ENCODE results near the gene ERC1.

The ERC1 gene

DNA sequence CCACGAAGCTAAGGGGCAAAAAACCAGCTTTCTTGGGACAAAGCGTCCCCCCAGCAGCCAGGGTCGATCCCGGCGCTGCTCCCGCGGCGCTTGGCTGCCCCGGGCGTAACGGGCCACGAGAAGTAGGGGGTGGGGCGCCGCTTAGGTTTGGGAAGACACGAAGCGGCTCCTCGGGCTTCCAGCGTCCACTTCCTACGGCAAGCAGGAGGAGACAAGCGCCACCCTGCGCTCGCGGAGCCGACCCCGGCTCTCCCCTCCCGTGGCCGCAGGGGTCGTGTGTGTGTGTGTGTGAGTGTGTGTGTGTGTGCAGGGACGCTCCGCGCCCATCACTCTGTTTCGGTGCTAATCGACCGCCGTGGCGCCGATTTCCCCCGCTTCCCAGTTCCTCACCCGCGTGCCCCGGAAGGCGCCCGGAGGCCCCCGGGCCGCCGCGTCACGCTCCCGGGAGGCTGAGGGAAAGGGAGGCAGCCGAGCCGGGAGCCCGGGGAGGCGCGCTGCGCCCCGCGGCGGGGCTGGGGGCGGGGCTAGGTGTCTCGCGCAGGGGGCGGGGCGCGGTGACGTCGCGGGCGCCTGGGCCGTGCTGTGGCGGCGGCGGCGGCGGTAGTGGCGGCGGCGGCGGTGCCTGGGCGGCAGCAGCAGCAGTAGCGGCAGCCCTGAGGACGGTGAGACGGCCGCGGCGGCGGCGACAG is at the start of gene ERC1:
Gene ERC1, plus strand, starts transcription at position 563 of the 689 bp plus-strand sequence. CDS start 36,681 bp downstream, outside the sequence.
- H3K9ac ChIP-seq (ENCODE audit: low read length): peak within 1 kb of the TSS; percentile 76
- H3K4me1 ChIP-seq (ENCODE audit: control insufficient read depth, low read depth, low read length): peaks cover 8% of the 10 kb centered on the region
- no peaks in the 10 kb centered on the region for H3K36me3 ChIP-seq (ENCODE audit: control insufficient read depth, low read depth, low read length)
- H3K27ac ChIP-seq (ENCODE audit: low read length): no peak within 1 kb of the TSS
- H3K9me3 ChIP-seq (ENCODE audit: control insufficient read depth, low read depth, low read length): no peaks in the 10 kb centered on the region
- peak within 1 kb of the TSS; percentile 82 for H3K4me3 ChIP-seq (ENCODE audit: low read length)
- peaks cover 26% of the 10 kb centered on the region for H3K27me3 ChIP-seq (ENCODE audit: control insufficient read depth, insufficient read depth, low read length)

GRCh38 chr12:943051-943450 is 48.0 kb upstream of the ERC1 start:
- peaks cover 11% of the 10 kb centered on the region for H3K36me3 ChIP-seq (ENCODE audit: control insufficient read depth, low read depth, low read length)
- no peak overlapping the region for H3K27ac ChIP-seq (ENCODE audit: low read length)
- H3K9ac ChIP-seq (ENCODE audit: low read length): no peak overlapping the region
- no peaks in the 10 kb centered on the region for H3K4me1 ChIP-seq (ENCODE audit: control insufficient read depth, low read depth, low read length)
- no peaks in the 10 kb centered on the region for H3K27me3 ChIP-seq (ENCODE audit: control insufficient read depth, insufficient read depth, low read length)
- H3K9me3 ChIP-seq (ENCODE audit: control insufficient read depth, low read depth, low read length): no peaks in the 10 kb centered on the region
- H3K4me3 ChIP-seq (ENCODE audit: low read length): no peak overlapping the region

GRCh38 chr12:944211-944610 is 46.8 kb upstream of the ERC1 start:
- Histone ChIP-seq H3K9ac (ENCODE audit: low read length) (no peak overlapping the region), H3K36me3 (ENCODE audit: control insufficient read depth, low read depth, low read length) (peaks cover 7% of the 10 kb centered on the region), H3K27ac (ENCODE audit: low read length) (no peak overlapping the region)

DNA sequence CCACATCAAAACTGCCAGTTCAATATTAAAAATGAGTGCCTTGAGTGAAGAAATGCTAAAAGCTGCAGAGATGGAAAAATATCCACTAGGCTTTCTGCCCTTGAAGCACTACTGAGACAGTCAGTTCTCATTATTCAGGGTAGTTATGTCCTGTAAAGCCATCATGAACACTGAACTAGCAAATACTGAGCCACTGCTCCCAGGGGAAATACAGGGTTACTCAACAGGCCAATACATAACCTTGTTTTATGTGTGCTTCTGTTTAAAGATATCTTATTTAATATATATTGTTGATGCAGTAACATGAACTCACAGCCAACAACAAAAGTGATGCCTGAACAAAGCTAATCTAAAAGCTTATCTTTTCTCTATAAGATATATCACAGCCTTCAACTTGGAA is 44.8 kb upstream of the ERC1 start:
- H3K36me3 ChIP-seq (ENCODE audit: control insufficient read depth, low read depth, low read length): peaks cover 7% of the 10 kb centered on the region
- H3K27ac ChIP-seq (ENCODE audit: low read length): no peak overlapping the region
- no peaks in the 10 kb centered on the region for H3K27me3 ChIP-seq (ENCODE audit: control insufficient read depth, insufficient read depth, low read length)
- no peaks in the 10 kb centered on the region for H3K9me3 ChIP-seq (ENCODE audit: control insufficient read depth, low read depth, low read length)
- no peaks in the 10 kb centered on the region for H3K4me1 ChIP-seq (ENCODE audit: control insufficient read depth, low read depth, low read length)
- H3K9ac ChIP-seq (ENCODE audit: low read length): no peak overlapping the region
- no peak overlapping the region for H3K4me3 ChIP-seq (ENCODE audit: low read length)

More at GRCh38 chr12:944211-944610, 46.8 kb upstream of the ERC1 start:
- no peaks in the 10 kb centered on the region for H3K27me3 ChIP-seq (ENCODE audit: control insufficient read depth, insufficient read depth, low read length)
- no peaks in the 10 kb centered on the region for H3K9me3 ChIP-seq (ENCODE audit: control insufficient read depth, low read depth, low read length)
- H3K4me1 ChIP-seq (ENCODE audit: control insufficient read depth, low read depth, low read length): no peaks in the 10 kb centered on the region
- H3K4me3 ChIP-seq (ENCODE audit: low read length): no peak overlapping the region

GRCh38 chr12:946631-947030 is 44.4 kb upstream of the ERC1 start:
- Histone ChIP-seq H3K9me3 (ENCODE audit: control insufficient read depth, low read depth, low read length) (no peaks in the 10 kb centered on the region), H3K9ac (ENCODE audit: low read length) (no peak overlapping the region), H3K4me3 (ENCODE audit: low read length) (no peak overlapping the region), H3K27ac (ENCODE audit: low read length) (no peak overlapping the region), H3K36me3 (ENCODE audit: control insufficient read depth, low read depth, low read length) (peaks cover 7% of the 10 kb centered on the region), H3K27me3 (ENCODE audit: control insufficient read depth, insufficient read depth, low read length) (no peaks in the 10 kb centered on the region), H3K4me1 (ENCODE audit: control insufficient read depth, low read depth, low read length) (no peaks in the 10 kb centered on the region)

DNA sequence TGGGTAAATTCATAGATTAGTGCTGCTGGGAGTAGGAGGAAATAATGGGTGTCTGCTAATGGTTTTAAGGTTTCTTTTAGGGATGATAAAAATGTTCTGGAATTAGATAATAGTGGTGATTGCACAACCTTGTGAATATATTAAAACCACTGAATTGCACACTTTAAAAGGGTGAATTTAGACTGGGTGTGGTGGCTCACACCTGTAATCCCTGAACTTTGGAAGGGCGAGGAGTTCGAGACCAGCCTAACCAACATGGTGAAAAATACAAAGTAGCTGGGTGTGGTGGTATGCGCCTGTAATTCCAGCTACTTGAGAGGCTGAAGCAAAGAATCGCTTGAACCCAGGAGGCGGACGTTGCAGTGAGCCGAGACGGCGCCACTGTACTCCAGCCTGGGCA is 42.8 kb upstream of the ERC1 start:
- peak overlapping the region; percentile 88 for H3K9ac ChIP-seq (ENCODE audit: low read length)
- no peak overlapping the region for H3K27ac ChIP-seq (ENCODE audit: low read length)

GRCh38 chr12:949453-950191 is 41.4 kb upstream of the ERC1 start, which contains the start of gene RAD52:
RAD52 (minus strand) TSS chr12:949694; CDS start chr12:933058, 16,636 bp downstream.
- peak within 1 kb of the TSS; percentile 92 for H3K27ac ChIP-seq (ENCODE audit: low read length)
- H3K9me3 ChIP-seq (ENCODE audit: control insufficient read depth, low read depth, low read length): no peaks in the 10 kb centered on the region

More for the DNA sequence above, 42.8 kb upstream of the ERC1 start:
- H3K27me3 ChIP-seq (ENCODE audit: control insufficient read depth, insufficient read depth, low read length): no peaks in the 10 kb centered on the region
- no peaks in the 10 kb centered on the region for H3K4me1 ChIP-seq (ENCODE audit: control insufficient read depth, low read depth, low read length)
- H3K9me3 ChIP-seq (ENCODE audit: control insufficient read depth, low read depth, low read length): no peaks in the 10 kb centered on the region
- peak overlapping the region; percentile 92 for H3K4me3 ChIP-seq (ENCODE audit: low read length)
- peaks cover 3% of the 10 kb centered on the region for H3K36me3 ChIP-seq (ENCODE audit: control insufficient read depth, low read depth, low read length)

DNA sequence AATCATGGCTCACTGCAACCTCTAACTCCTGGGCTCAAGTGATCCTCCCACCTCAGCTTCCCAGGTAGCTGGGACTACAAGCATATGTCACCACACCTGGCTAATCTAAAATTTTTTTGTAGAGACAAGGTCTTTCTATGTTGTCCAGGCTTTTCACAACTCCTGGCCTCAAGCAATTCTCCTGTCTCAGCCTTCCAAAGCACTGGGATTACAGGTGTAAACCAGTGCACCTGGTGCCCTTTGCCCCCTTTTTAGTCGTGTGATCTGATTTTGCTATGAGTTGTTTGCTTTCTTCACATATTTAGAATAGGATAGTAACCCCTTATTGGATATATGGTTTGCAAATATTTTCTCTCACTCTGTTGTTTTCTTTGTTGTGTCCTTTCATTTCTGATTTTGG is 39.8 kb upstream of the ERC1 start:
- Histone ChIP-seq H3K9me3 (ENCODE audit: control insufficient read depth, low read depth, low read length) (no peaks in the 10 kb centered on the region), H3K36me3 (ENCODE audit: control insufficient read depth, low read depth, low read length) (no peaks in the 10 kb centered on the region), H3K27me3 (ENCODE audit: control insufficient read depth, insufficient read depth, low read length) (no peaks in the 10 kb centered on the region), H3K4me1 (ENCODE audit: control insufficient read depth, low read depth, low read length) (no peaks in the 10 kb centered on the region), H3K27ac (ENCODE audit: low read length) (no peak overlapping the region), H3K4me3 (ENCODE audit: low read length) (no peak overlapping the region), H3K9ac (ENCODE audit: low read length) (no peak overlapping the region)

More at GRCh38 chr12:949453-950191, 41.4 kb upstream of the ERC1 start, which contains the start of gene RAD52:
- no peaks in the 10 kb centered on the region for H3K27me3 ChIP-seq (ENCODE audit: control insufficient read depth, insufficient read depth, low read length)
- H3K36me3 ChIP-seq (ENCODE audit: control insufficient read depth, low read depth, low read length): no peaks in the 10 kb centered on the region
- peak within 1 kb of the TSS; percentile 88 for H3K9ac ChIP-seq (ENCODE audit: low read length)
- H3K4me1 ChIP-seq (ENCODE audit: control insufficient read depth, low read depth, low read length): no peaks in the 10 kb centered on the region
- H3K4me3 ChIP-seq (ENCODE audit: low read length): peak within 1 kb of the TSS; percentile 92

DNA sequence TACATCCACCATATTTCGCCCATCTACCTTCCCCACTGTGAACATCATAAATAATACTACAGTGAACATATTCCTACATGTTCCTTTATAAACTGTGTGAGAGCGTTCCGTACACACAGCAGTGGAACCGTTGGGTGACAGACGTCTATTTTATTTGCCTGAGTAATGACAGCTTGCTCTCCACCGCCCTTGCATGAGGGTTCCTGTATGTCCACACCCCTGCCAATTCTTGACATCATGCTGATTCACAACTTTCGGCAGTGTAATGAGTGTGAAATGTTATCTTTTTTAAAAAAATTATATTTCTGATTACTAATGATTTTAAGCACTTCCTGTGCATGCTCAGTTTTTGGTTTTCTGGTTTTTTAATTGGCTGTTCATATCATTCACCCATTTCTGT is 37.2 kb upstream of the ERC1 start:
- Histone ChIP-seq H3K9ac (ENCODE audit: low read length) (no peak overlapping the region), H3K9me3 (ENCODE audit: control insufficient read depth, low read depth, low read length) (no peaks in the 10 kb centered on the region), H3K27me3 (ENCODE audit: control insufficient read depth, insufficient read depth, low read length) (no peaks in the 10 kb centered on the region), H3K4me1 (ENCODE audit: control insufficient read depth, low read depth, low read length) (peaks cover 4% of the 10 kb centered on the region), H3K27ac (ENCODE audit: low read length) (no peak overlapping the region), H3K4me3 (ENCODE audit: low read length) (no peak overlapping the region), H3K36me3 (ENCODE audit: control insufficient read depth, low read depth, low read length) (no peaks in the 10 kb centered on the region)

- H3K4me3 ChIP-seq (ENCODE audit: low read length): no peak overlapping the region
- no peak overlapping the region for H3K27ac ChIP-seq (ENCODE audit: low read length)
- H3K36me3 ChIP-seq (ENCODE audit: control insufficient read depth, low read depth, low read length): no peaks in the 10 kb centered on the region
- H3K27me3 ChIP-seq (ENCODE audit: control insufficient read depth, insufficient read depth, low read length): no peaks in the 10 kb centered on the region
- H3K9me3 ChIP-seq (ENCODE audit: control insufficient read depth, low read depth, low read length): no peaks in the 10 kb centered on the region
- H3K4me1 ChIP-seq (ENCODE audit: control insufficient read depth, low read depth, low read length): peaks cover 5% of the 10 kb centered on the region
- no peak overlapping the region for H3K9ac ChIP-seq (ENCODE audit: low read length)
These were observed 36.3 kb upstream of the ERC1 start for GRCh38 chr12:954741-955140.

DNA sequence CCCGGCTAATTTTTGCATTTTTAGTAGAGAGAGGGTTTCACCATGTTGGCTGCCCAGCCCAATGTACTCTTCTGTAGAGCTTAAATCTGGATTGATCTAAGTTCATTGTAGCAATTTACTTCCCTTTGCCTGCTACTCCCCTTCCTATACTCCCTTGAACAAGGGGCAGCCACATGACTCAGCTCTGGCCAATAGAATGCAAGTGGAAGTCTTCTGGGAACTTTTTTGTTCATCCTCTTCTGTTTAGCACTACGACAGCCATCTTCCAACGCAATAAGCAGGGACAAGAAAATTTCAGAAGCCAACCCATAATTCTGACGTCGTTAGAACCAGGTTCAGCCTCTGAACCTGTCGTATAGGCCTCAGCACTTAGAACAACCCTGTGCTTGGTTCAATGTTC is 35.1 kb upstream of the ERC1 start:
- no peak overlapping the region for H3K4me3 ChIP-seq (ENCODE audit: low read length)
- no peaks in the 10 kb centered on the region for H3K36me3 ChIP-seq (ENCODE audit: control insufficient read depth, low read depth, low read length)
- no peaks in the 10 kb centered on the region for H3K27me3 ChIP-seq (ENCODE audit: control insufficient read depth, insufficient read depth, low read length)
- peaks cover 5% of the 10 kb centered on the region for H3K4me1 ChIP-seq (ENCODE audit: control insufficient read depth, low read depth, low read length)
- no peak overlapping the region for H3K9ac ChIP-seq (ENCODE audit: low read length)
- H3K27ac ChIP-seq (ENCODE audit: low read length): no peak overlapping the region
- no peaks in the 10 kb centered on the region for H3K9me3 ChIP-seq (ENCODE audit: control insufficient read depth, low read depth, low read length)

Data from iPS-18a (cell line).